CD4-positive, alpha-beta T cell treated with Interleukin-17A for 1 hour (primary cell): Measurements from ENCODE around the gene GABRR2.

Experiments
- DNase-seq: peaks from one replicate; pipeline ENCODE4 v3.0.0-alpha.2; 2020

The GABRR2 gene

GRCh38 chr6:89315249-89315885, at the start of gene GABRR2:
Gene GABRR2, minus strand, starts transcription at chr6:89315299. Its CDS starts 134 bp downstream, at chr6:89315165.
- no peak for DNase-seq

GRCh38 chr6:89364586-89364985, 49.5 kb upstream of the GABRR2 start:
- DNase-seq: no peak

- no peak for DNase-seq
Measured at GRCh38 chr6:89361171-89361570, 46.1 kb upstream of the GABRR2 start.

GRCh38 chr6:89360415-89360999, 45.4 kb upstream of the GABRR2 start:
- no peak for DNase-seq

DNA sequence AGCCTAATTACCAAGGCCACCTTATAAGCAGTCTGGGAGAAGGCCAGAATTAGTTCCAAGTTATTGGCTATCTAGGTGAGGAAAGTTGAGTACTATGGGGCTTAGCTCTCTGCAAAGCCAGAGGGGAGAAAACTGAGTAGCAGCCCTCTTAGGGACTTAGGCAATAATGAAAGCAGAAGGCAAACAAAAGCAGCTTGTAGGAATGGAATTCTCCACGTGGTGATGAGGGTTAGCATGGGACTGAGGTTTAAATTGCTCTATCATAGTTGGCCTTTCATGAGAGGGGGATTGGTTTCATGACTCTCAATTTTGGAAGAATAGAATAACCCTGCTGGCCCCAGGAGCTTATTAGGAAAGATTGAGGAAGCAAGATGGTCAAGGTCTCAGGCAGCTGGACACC, 44.5 kb upstream of the GABRR2 start:
- DNase-seq: no peak

- DNase-seq: peak; percentile 29
Measured at GRCh38 chr6:89357390-89357789, 42.3 kb upstream of the GABRR2 start.

DNA sequence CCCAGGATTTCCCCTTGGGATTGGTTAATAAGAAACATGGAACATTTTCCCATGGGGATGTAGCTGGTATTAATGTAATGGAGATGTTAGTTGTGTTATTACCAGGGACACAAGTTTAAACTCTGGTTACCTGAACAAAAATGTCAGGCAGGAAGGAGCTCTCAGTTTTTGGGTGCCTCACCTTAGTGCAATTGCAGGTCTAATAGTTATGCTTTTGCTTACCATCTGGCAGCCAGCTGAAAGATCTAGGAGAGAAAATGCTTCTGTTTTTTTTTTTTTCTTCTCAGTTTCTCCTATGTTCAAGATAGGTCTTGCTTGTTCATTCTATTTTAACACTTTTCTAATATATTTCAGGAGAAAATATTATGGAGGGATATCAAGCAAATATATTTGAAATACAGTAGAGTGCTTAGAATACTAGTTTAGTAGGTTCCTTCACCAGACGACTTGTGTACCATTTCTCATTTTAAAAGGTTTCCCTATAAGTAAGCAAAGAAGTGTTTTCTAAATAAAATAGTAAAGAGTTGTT, 41.6 kb upstream of the GABRR2 start:
- DNase-seq: no peak

GRCh38 chr6:89355511-89356194, 40.6 kb upstream of the GABRR2 start:
- no peak for DNase-seq

DNA sequence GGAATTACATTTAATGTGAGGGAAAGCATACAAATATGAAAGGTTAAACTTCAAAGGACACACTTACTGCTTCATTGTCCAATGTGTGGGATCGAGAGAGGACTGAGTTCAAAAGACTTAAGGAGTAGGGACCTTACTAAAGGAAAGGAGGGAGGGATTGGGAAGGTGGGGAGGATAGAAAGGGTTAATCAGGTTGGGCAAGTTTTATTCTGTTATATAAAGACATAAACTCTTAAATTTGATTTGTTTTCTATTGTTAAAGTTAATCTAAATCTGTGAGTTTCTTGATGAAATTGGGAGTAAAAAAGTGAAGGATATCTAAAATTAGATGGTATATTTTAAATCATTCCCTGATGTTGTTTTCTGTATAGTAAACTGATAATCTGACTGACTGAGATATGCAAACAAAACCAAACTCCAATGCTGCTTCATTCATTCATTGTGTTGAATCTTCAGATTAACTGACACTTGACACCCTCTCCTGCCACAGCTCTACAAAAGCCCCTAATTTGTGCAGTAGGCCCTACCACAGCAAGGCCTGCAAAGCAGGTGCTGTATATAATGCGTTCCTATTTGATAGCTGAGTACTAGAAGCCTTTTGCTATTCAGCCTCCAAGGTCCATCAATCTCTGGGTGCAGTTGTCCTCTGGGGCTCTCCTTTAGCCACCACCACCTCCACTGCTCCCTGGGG, 38.7 kb upstream of the GABRR2 start:
- DNase-seq: no peak

- DNase-seq: no peak
Measured at GRCh38 chr6:89353118-89353556, 38.0 kb upstream of the GABRR2 start.

- peak; percentile 81 for DNase-seq
Measured at GRCh38 chr6:89352278-89353117, 37.4 kb upstream of the GABRR2 start, which contains the start of gene UBE2J1. Gene UBE2J1, minus strand, starts transcription at chr6:89352722. Its CDS starts 153 bp downstream, at chr6:89352569.

- no peak for DNase-seq
Measured at GRCh38 chr6:89351671-89352277, 36.7 kb upstream of the GABRR2 start.

DNA sequence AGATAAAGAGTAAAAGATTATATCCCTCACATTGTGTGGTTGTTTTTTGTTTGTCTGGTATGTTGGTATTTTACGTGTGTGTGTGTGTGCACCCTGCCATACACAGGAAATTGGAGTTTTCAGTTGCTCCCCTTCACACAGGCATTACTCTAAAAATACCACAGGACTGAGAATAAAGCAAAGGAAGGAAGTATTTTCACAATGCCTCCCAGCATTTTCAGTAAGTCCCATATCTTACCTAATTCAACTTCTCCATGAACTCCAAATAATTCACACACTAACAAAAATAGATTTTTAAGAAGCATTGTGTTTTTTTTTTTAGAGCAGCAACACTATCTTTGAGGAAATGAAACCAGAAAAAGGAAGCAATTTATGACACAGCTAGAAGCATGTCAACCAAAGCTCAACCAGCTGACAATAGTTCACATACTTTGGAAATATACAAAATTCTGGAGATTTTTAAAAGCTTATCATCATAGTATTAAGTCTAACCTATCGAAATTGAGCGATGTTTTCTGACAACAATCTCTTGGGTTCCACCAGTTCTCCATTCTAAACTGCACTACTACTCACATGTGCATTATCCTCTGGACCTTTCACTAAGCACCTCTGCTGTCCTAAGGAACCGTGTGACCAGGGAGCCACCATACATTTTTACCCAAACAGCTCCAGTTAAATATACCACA, 35.3 kb upstream of the GABRR2 start:
- peak; percentile 45 for DNase-seq

GRCh38 chr6:89348372-89348771, 33.3 kb upstream of the GABRR2 start:
- no peak for DNase-seq

DNA sequence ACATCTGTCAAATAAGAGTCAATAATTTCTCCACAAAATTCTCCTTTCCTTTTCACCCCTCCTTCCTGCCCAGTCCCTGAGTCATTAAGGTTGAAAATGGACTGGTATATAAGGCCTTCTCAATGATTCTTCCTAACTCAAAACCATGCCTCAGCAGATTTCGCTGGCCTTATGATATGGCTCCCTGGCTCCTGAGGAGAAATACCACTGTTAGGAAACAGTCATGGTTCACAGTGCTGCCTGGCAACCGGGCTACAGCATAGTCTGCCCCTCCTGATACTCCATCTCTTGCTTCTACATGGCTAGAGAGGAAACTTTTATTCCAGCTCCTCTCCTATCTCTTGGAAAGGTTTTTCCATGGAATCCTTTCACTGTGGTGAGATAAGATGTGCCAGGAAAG, 32.7 kb upstream of the GABRR2 start:
- no peak for DNase-seq

GRCh38 chr6:89346433-89346832, 31.3 kb upstream of the GABRR2 start:
- no peak for DNase-seq

- no peak for DNase-seq
Measured at GRCh38 chr6:89339565-89339964, 24.5 kb upstream of the GABRR2 start.

GRCh38 chr6:89335164-89335563, 20.1 kb upstream of the GABRR2 start:
- DNase-seq: no peak

DNA sequence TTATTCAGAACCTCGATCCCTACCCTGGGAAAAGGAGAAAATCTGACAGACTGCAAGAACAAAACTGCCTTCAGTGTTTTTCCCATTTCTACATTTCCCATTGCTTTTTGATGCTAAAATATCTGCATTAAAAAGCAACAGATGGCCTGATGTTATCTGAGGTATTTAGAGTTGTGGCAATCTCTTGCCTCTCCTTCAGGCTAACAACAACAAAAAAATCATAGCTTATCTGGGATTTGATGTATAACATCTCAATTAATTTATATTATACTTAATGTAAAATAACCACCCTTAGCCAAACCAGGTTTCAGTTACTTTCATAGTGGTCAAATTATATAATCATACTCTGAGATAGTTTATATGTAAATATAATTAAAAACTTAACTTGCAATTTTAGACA, 15.8 kb upstream of the GABRR2 start:
- no peak for DNase-seq

GRCh38 chr6:89328976-89329375, 13.9 kb upstream of the GABRR2 start:
- DNase-seq: no peak

DNA sequence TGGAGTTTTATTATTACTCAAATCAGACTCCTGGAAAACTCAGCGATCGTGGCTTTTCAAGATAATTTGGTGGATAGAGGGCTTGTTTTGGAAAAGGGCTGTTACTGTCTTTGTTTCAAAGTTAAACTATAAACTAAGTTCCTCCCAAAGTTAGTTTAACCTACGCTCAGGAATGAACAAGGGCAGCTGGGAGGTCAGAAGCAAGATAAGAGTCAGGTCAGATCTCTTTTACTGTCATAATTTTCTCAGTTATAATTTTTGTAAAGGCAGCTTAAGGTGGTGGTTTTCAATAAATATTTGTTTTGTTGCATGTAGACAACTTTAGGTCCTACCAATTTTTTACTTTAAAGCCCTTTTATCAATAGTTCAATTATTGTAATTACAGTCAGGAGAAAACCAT, 9.2 kb upstream of the GABRR2 start:
- DNase-seq: no peak
